ENCODE data around the gene SLC6A13. TPM values are rescaled to one million over a fixed set of nuclear protein-coding genes. Genes with fewer than 3 reads are reported as not detected.
"Not testable (repeated sequence)": the region's sequence is repeated elsewhere in the genome, so short reads cannot be mapped to it uniquely, and the experiment has no call there.

The SLC6A13 gene
- under 1 TPM; 0.34 to 0.80 TPM for total RNA-seq

- ChIA-PET CTCF (interaction anchor here (0.9 kb wide), 1 partner anchor 18 kb away, joined by 6 read pairs; no protein-coding TSS in a partner anchor), POLR2A (interaction anchor here (0.6 kb wide), 1 partner anchor 70 kb away, joined by 3 read pairs; no protein-coding TSS in a partner anchor)
Measured at GRCh38 chr12:262817-263216, at the start of gene SLC6A13. Gene SLC6A13 (minus strand): TSS chr12:262836. CDS start chr12:260052, 2,784 bp downstream.

- CTCF ChIA-PET, result no interaction called here
- POLR2A ChIA-PET, result no interaction called here
Measured at GRCh38 chr12:308511-308910, 45.9 kb upstream of the SLC6A13 start.

- ChIA-PET CTCF (no interaction called here), POLR2A (no interaction called here)
Measured at GRCh38 chr12:307406-307805, 44.8 kb upstream of the SLC6A13 start.

GRCh38 chr12:304805-305204 lies 42.2 kb upstream of the SLC6A13 start:
- CTCF ChIA-PET, result interaction anchor here (0.6 to 0.7 kb wide), 2 partner anchors 16 to 551 kb away, joined by 3 read pairs; no protein-coding TSS in a partner anchor
- POLR2A ChIA-PET, result no interaction called here

- CTCF ChIA-PET, POLR2A ChIA-PET: not testable (repeated sequence)
Measured at GRCh38 chr12:302766-303165, 40.1 kb upstream of the SLC6A13 start.

GRCh38 chr12:300166-300565 lies 37.5 kb upstream of the SLC6A13 start:
- POLR2A ChIA-PET, result interaction anchor here (1.5 kb wide), 1 partner anchor 14 kb away, joined by 6 read pairs; no protein-coding TSS in a partner anchor
- CTCF ChIA-PET, result not testable (repeated sequence)

- POLR2A ChIA-PET, result interaction anchor here (1.5 kb wide), 1 partner anchor 13 kb away, joined by 6 read pairs; no protein-coding TSS in a partner anchor
- CTCF ChIA-PET, result not testable (repeated sequence)
Measured at GRCh38 chr12:299511-299910, 36.9 kb upstream of the SLC6A13 start.

- CTCF ChIA-PET, result interaction anchor here (0.6 kb wide), 1 partner anchor 92 kb away, joined by 7 read pairs; no protein-coding TSS in a partner anchor
Measured at GRCh38 chr12:298059-298458, 35.4 kb upstream of the SLC6A13 start.

GRCh38 chr12:295132-295531 lies 32.5 kb upstream of the SLC6A13 start:
- ChIA-PET POLR2A (no interaction called here), CTCF (no interaction called here)

More at GRCh38 chr12:298059-298458, 35.4 kb upstream of the SLC6A13 start:
- POLR2A ChIA-PET, result not testable (repeated sequence)

- ChIA-PET POLR2A (no interaction called here), CTCF (no interaction called here)
Measured at GRCh38 chr12:293199-293598, 30.6 kb upstream of the SLC6A13 start.

- CTCF ChIA-PET, result no interaction called here
- POLR2A ChIA-PET, result no interaction called here
Measured at GRCh38 chr12:292186-292585, 29.6 kb upstream of the SLC6A13 start.

- CTCF ChIA-PET, result no interaction called here
- POLR2A ChIA-PET, result no interaction called here
Measured at GRCh38 chr12:291153-291723, 28.6 kb upstream of the SLC6A13 start.

- ChIA-PET POLR2A (no interaction called here), CTCF (no interaction called here)
Measured at GRCh38 chr12:288687-289086, 26.1 kb upstream of the SLC6A13 start.

GRCh38 chr12:286531-287300 lies 24.1 kb upstream of the SLC6A13 start:
- ChIA-PET CTCF (interaction anchor here (0.6 kb wide), 1 partner anchor 44 kb away, joined by 3 read pairs; no protein-coding TSS in a partner anchor), POLR2A (interaction anchor here (1.3 kb wide), 2 partner anchors 13 to 14 kb away, joined by 3 to 6 read pairs; no protein-coding TSS in a partner anchor)

GRCh38 chr12:278046-278445 lies 15.4 kb upstream of the SLC6A13 start:
- CTCF ChIA-PET, result no interaction called here

GRCh38 chr12:275812-276211 lies 13.2 kb upstream of the SLC6A13 start:
- ChIA-PET POLR2A (no interaction called here), CTCF (interaction anchor here (0.6 kb wide), 1 partner anchor 12 kb away, joined by 3 read pairs; no protein-coding TSS in a partner anchor)

More at GRCh38 chr12:278046-278445, 15.4 kb upstream of the SLC6A13 start:
- POLR2A ChIA-PET, result no interaction called here

GRCh38 chr12:273382-273781 lies 10.7 kb upstream of the SLC6A13 start:
- ChIA-PET POLR2A (interaction anchor here (0.6 to 0.8 kb wide), 2 partner anchors 13 to 115 kb away, joined by 3 read pairs; partner anchors contain the start of gene KDM5A), CTCF (interaction anchor here (0.6 to 1.0 kb wide), 2 partner anchors 10 to 16 kb away, joined by 3 read pairs; no protein-coding TSS in a partner anchor)

GRCh38 chr12:272942-273341 lies 10.3 kb upstream of the SLC6A13 start:
- ChIA-PET POLR2A (interaction anchor here (0.6 to 0.8 kb wide), 2 partner anchors 14 to 116 kb away, joined by 3 read pairs; partner anchors contain the start of gene KDM5A), CTCF (no interaction called here)

- ChIA-PET CTCF (no interaction called here), POLR2A (no interaction called here)
Measured at GRCh38 chr12:271161-271560, 8.5 kb upstream of the SLC6A13 start.

GRCh38 chr12:269191-269590 lies 6.6 kb upstream of the SLC6A13 start:
- ChIA-PET CTCF (no interaction called here), POLR2A (no interaction called here)

GRCh38 chr12:268483-268840 lies 5.8 kb upstream of the SLC6A13 start:
- ChIA-PET POLR2A (no interaction called here), CTCF (no interaction called here)

Measured in activated CD8-positive, alpha-beta memory T cell treated with anti-CD3 and anti-CD28 coated beads for 36 hours (primary cell).